Omental fat pad (tissue), 4 donors: Measurements from ENCODE around the gene BSPRY. TPM values are rescaled to one million over a fixed set of nuclear protein-coding genes. Genes with fewer than 3 reads are reported as not detected.

ENCODE experiments used
- ATAC-seq: fragments of 150-250 bp; one replicate; pipeline ENCODE4 v1.9.1; 2016; ENCODE audit warnings: mild to moderate bottlenecking, moderate library complexity; ENCODE audit not compliant: low FRiP score
- DNase-seq: peaks from one replicate; pipeline ENCODE4 v3.0.0-alpha.2; 2019; ENCODE audit warnings: low spot score
- CTCF ChIP-seq, 3 donors: fragments of 450-650 bp; IDR thresholded peaks; one replicate each; pipeline ENCODE4 v1.5.1; 2016 to 2017; ENCODE audit warnings: antibody characterized with exemption in 3 of 3, mild to moderate bottlenecking in 3 of 3, moderate library complexity in 2 of 3
- total RNA-seq, 4 donors: library from RNA; depleted of rRNA; stranded (reverse); fragments of >200 nt; gene quantifications; one replicate each; pipeline ENCODE4 v1.1.0, GENCODE V29; 2016

BSPRY gene
- total RNA-seq, 4 donors from 2014 or later: 0.19 to 0.63 TPM; not detected in 2

- no peak for DNase-seq
- TF ChIP-seq CTCF (IDR thresholded peaks at IDR 0.05): no peak
- no peak for ATAC-seq
These were observed 286 bp upstream of the BSPRY start for GRCh38 chr9:113349066-113349444.

- no peak for DNase-seq
- TF ChIP-seq CTCF (IDR thresholded peaks at IDR 0.05): no peak
- ATAC-seq: no peak
These were observed 843 bp downstream of the BSPRY start for GRCh38 chr9:113350107-113350661.

- TF ChIP-seq CTCF (IDR thresholded peaks at IDR 0.05): no peak
- no peak for DNase-seq
- no peak for ATAC-seq
These were observed 1.6 kb downstream of the BSPRY start for GRCh38 chr9:113350937-113351336.

DNA sequence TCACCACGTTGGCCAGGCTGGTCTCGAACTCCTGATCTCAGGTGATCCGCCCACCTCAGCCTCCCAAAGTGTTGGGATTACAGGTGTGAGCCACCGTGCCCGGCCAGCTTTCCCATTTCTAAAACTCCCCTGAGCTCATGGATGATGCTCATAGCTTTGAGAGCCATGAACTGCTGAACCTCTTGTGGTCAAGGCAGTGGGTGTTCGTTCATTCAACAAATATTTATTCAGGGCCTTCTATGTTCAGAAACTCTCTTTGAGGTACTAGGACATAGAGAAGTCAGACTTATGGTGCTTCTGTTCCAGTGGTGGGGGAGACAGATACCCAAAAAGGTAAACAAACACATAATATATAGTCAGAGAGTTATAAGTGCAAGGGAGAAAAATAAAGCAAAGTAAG is 2.7 kb downstream of the BSPRY start:
- ATAC-seq: no peak
- no peak for TF ChIP-seq CTCF (IDR thresholded peaks at IDR 0.05)
- no peak for DNase-seq

DNA sequence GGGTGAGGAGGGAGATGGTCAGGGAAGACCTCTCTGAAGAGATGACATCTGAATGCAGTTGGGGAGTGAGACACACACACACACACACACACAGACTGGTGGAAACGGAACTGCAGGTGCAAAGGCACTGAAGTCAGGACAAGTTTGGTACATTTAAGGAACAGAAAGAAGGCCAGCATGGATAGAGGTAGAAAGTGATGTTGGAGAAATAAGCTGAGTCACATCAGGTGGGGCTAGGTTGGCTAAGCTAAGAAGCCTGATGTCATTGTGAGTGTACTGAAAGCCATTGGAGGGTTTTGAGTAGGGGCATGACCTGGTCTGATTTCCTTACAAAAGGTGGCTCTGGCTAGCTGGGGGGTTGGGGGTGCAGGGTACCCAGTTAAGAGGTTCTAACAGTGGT is 3.1 kb downstream of the BSPRY start:
- no peak for ATAC-seq
- no peak for TF ChIP-seq CTCF (IDR thresholded peaks at IDR 0.05)
- no peak for DNase-seq

DNA sequence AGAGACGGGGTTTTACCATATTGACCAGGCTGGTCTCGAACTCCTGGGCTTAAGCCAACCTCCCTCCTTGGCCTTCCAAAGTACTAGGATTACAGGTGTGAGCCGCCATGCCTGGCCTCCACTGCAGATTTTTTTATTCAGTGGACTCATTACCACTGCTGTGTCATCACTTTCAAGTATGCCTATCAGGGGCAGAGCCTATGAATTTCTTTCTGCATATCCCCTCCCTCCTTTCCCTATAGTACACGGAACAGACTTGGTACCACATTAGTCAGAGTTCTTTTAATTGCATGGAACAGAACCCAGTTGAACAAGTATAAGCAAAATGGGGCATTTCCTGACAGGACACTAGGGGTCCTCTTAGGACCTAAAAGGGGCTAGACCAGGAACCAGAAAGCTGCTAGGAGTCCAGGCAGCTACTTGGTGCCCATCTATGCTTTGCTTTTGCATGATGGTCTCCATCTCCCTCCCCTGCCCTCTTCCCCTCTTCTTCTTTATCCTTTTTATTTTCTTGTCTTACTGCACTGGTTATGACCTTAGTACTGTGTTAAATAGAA is 5.8 kb downstream of the BSPRY start:
- no peak for TF ChIP-seq CTCF (IDR thresholded peaks at IDR 0.05)
- DNase-seq: no peak
- no peak for ATAC-seq

DNA sequence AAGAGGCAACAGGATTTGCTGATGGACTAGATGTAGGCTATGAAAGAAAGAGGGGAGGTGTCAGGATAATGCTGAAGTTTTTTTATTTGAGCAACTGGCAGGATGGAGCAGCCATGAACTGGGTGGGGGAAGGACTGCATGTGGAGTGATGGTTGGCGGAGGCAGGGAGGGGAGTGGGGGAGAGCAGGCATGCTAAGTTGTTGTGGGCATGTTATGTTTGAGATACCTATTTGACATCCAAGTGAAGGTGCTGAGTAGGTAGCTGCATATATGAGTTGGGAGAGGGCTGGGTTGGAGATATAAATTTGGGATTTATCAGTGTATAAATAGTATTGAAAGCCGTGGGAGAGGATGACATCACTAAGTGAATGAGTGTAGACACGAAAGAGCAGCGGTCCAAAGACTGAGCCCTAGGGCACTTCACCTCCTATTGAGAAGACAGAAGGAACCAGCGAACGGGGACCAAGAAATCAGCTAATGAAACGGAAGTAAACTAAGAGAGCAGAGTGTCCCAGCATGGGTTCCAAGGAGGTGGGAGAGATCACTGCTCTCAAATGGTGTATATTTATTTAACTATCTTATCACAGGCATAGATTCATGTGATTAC is 7.4 kb downstream of the BSPRY start:
- TF ChIP-seq CTCF (IDR thresholded peaks at IDR 0.05): no peak
- DNase-seq: no peak
- ATAC-seq: no peak
